GM18870 (cell line): ENCODE results near the gene TFR2.

Experiments used
- ATAC-seq: cut with Tn5 transposase; IDR thresholded peaks from one replicate; pipeline ENCODE4 v1.9.1; 2021; ENCODE audit warnings: moderate library complexity; ENCODE audit not compliant: unreplicated experiment

TFR2 gene

GRCh38 chr7:100588438-100588837 lies 52.9 kb downstream of the TFR2 start:
- ATAC-seq: no peak

- peak; percentile 88 for ATAC-seq
These were observed 54.9 kb downstream of the TFR2 start, which contains the start of gene FBXO24 for GRCh38 chr7:100586266-100587025. Gene FBXO24 (plus strand): TSS chr7:100586328. CDS start chr7:100586626, 298 bp downstream.

GRCh38 chr7:100585511-100586265 lies 55.7 kb downstream of the TFR2 start, which contains the start of gene LRCH4:
Gene LRCH4 (minus strand): TSS chr7:100586129. CDS start chr7:100586100, 29 bp downstream.
- ATAC-seq: peak; percentile 22

- ATAC-seq: no peak
These were observed 56.5 kb downstream of the TFR2 start for GRCh38 chr7:100584683-100585510.

GRCh38 chr7:100584054-100584682 lies 57.2 kb downstream of the TFR2 start:
- no peak for ATAC-seq

GRCh38 chr7:100583132-100584053 lies 58.0 kb downstream of the TFR2 start:
- no peak for ATAC-seq

GRCh38 chr7:100582650-100583049 lies 58.7 kb downstream of the TFR2 start:
- ATAC-seq: no peak

GRCh38 chr7:100582041-100582579 lies 59.2 kb downstream of the TFR2 start:
- ATAC-seq: no peak

- ATAC-seq: no peak
These were observed 60.7 kb downstream of the TFR2 start for GRCh38 chr7:100580466-100581283.

- ATAC-seq: no peak
These were observed 62.8 kb downstream of the TFR2 start for GRCh38 chr7:100578246-100579183.

- ATAC-seq: no peak
These were observed 63.8 kb downstream of the TFR2 start for GRCh38 chr7:100577507-100577906.

GRCh38 chr7:100577103-100577502 lies 64.2 kb downstream of the TFR2 start:
- no peak for ATAC-seq

- ATAC-seq: no peak
These were observed 64.9 kb downstream of the TFR2 start for GRCh38 chr7:100576384-100576993.

- ATAC-seq: no peak
These were observed 65.5 kb downstream of the TFR2 start for GRCh38 chr7:100575746-100576383.

- no peak for ATAC-seq
These were observed 66.1 kb downstream of the TFR2 start for GRCh38 chr7:100575206-100575631.
